GM19240 (cell line): Measurements from ENCODE around the gene C4B.
"Not testable (repeated sequence)": the region's sequence is repeated elsewhere in the genome, so short reads cannot be mapped to it uniquely, and the experiment has no call there.

Experiments used
- DNase-seq: peaks from one replicate; pipeline ENCODE4 v3.0.0; 2011; ENCODE audit warnings: low spot score; ENCODE audit not compliant: insufficient read length

C4B gene

DNA sequence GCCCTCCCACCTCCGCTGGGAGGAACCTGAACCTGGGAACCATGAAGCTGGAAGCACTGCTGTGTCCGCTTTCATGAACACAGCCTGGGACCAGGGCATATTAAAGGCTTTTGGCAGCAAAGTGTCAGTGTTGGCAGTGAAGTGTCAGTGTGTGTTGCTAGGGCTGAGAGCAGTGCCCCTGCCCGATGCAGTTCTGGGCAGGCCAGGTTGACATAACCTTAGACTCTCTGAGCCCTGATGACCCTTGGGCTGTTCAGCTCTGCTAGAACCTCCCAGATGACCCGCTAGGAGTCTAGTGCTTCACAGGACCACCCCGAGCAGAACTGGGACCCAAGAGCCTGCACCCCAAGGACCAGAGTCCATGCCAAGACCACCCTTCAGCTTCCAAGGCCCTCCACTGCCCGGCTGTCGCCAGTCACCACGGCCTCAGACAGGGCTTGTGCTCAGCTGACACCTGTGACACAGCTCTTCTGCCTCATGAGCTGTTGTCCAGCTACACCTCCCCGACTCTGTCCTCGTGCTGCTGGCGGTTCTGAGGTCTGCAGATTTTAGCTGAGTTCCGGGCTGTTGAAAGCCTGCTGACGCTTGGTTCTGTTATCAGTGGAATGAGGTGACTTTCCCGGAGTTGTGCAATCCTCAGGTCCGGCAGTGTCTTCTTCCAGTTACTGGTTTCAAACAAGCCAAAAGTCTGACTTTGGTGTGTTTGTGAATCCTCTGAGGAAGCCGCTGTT, 20.9 kb downstream of the C4B start:
- DNase-seq: not testable (repeated sequence)

DNA sequence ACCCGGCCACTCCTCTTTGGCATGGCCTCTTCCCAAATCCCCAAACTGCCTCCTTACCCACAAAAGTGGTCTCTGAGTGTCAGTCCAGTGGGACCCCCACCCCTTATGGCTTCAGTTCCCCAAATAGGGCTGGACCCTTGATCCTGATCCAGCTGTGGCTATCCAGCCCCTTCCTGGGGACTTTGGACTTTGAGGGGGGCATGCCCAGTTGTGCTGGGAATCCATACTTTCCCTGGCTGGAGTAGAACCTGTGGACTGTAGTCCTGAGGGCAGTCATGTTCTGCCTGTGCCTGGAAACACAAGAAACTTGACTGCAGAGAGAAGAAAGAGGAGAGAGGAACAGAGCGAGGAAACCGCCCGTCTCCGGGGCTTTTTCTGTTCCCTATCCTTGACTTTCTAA, 22.5 kb downstream of the C4B start:
- DNase-seq: not testable (repeated sequence)

DNA sequence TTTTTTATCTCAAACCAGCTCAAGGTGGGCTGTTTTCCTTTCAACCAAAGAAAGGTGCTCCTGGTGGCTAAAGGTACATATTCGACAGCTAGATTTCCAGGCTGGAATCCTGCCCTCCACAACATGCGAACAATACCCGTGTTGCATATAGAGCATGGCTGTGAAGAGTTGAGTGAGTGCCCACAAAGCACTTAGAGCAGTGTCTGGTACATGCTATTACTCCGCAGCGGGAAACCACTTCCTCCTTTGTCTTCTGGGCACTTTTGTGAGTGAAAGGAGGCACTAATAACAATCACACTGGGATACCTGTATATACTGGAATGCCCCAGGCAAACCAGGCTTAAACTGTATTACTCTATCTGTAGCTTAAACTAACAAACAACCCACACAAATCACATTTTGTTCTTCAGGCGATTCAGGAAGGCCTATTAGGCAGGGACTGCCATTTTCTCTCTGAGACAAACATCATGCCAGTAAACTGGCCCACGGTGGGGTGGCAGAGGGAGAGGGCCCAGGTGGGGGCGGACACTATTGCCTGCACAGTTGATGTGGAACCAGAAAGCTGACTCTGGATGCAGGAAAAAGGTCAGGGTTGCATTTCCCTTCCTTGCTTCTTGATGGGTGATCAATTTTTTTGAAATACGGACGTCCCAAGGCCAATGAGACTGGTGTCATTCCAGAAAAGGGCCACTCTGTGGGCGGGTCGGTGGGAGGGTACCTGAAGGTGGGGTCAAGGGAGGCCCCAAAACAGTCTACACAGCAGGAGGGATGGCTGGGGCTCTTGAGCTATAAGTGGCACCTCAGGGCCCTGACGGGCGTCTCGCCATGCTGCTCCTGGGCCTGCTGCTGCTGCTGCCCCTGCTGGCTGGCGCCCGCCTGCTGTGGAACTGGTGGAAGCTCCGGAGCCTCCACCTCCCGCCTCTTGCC, 23.3 kb downstream of the C4B start, which contains the start of gene CYP21A2:
CYP21A2 (plus strand) TSS at position 818 of the 927 bp plus-strand sequence; CDS start at position 826, 8 bp downstream.
- not testable (repeated sequence) for DNase-seq

DNA sequence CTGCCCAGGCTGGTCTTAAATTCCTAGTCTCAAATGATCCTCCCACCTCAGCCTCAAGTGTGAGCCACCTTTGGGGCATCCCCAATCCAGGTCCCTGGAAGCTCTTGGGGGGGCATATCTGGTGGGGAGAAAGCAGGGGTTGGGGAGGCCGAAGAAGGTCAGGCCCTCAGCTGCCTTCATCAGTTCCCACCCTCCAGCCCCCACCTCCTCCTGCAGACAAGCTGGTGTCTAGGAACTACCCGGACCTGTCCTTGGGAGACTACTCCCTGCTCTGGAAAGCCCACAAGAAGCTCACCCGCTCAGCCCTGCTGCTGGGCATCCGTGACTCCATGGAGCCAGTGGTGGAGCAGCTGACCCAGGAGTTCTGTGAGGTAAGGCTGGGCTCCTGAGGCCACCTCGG, 24.3 kb downstream of the C4B start:
- DNase-seq: not testable (repeated sequence)

DNA sequence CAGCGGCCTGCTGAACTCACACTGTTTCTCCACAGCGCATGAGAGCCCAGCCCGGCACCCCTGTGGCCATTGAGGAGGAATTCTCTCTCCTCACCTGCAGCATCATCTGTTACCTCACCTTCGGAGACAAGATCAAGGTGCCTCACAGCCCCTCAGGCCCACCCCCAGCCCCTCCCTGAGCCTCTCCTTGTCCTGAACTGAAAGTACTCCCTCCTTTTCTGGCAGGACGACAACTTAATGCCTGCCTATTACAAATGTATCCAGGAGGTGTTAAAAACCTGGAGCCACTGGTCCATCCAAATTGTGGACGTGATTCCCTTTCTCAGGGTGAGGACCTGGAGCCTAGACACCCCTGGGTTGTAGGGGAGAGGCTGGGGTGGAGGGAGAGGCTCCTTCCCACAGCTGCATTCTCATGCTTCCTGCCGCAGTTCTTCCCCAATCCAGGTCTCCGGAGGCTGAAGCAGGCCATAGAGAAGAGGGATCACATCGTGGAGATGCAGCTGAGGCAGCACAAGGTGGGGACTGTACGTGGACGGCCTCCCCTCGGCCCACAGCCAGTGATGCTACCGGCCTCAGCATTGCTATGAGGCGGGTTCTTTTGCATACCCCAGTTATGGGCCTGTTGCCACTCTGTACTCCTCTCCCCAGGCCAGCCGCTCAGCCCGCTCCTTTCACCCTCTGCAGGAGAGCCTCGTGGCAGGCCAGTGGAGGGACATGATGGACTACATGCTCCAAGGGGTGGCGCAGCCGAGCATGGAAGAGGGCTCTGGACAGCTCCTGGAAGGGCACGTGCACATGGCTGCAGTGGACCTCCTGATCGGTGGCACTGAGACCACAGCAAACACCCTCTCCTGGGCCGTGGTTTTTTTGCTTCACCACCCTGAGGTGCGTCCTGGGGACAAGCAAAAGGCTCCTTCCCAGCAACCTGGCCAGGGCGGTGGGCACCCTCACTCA, 25.0 kb downstream of the C4B start:
- not testable (repeated sequence) for DNase-seq

DNA sequence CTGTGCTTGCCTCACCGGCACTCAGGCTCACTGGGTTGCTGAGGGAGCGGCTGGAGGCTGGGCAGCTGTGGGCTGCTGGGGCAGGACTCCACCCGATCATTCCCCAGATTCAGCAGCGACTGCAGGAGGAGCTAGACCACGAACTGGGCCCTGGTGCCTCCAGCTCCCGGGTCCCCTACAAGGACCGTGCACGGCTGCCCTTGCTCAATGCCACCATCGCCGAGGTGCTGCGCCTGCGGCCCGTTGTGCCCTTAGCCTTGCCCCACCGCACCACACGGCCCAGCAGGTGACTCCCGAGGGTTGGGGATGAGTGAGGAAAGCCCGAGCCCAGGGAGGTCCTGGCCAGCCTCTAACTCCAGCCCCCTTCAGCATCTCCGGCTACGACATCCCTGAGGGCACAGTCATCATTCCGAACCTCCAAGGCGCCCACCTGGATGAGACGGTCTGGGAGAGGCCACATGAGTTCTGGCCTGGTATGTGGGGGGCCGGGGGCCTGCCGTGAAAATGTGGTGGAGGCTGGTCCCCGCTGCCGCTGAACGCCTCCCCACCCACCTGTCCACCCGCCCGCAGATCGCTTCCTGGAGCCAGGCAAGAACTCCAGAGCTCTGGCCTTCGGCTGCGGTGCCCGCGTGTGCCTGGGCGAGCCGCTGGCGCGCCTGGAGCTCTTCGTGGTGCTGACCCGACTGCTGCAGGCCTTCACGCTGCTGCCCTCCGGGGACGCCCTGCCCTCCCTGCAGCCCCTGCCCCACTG, 25.9 kb downstream of the C4B start:
- not testable (repeated sequence) for DNase-seq

DNA sequence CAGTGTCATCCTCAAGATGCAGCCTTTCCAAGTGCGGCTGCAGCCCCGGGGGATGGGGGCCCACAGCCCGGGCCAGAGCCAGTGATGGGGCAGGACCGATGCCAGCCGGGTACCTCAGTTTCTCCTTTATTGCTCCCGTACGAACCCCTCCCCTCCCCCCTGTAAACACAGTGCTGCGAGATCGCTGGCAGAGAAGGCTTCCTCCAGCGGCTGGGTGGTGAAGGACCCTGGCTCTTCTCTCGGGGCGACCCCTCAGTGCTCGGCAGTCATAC, 26.4 kb downstream of the C4B start:
- not testable (repeated sequence) for DNase-seq

DNA sequence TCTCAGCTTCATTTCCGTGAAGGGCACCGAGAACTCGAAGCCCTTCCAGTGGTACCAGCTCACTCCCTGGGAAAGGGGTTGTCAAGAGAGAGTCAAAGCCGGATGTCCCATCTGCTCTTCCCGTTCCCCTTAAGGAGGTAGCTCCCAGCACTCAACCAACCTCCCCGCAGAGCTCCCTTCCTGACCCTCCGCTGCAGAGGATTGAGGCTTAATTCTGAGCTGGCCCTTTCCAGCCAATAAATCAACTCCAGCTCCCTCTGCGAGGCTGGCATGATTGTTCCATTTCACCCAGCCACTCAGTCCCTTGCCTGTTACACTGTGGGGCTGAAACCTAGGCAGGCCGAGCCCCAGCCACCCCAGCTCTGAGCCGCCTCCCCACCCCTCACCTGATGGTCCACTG, 26.8 kb downstream of the C4B start:
- not testable (repeated sequence) for DNase-seq

DNA sequence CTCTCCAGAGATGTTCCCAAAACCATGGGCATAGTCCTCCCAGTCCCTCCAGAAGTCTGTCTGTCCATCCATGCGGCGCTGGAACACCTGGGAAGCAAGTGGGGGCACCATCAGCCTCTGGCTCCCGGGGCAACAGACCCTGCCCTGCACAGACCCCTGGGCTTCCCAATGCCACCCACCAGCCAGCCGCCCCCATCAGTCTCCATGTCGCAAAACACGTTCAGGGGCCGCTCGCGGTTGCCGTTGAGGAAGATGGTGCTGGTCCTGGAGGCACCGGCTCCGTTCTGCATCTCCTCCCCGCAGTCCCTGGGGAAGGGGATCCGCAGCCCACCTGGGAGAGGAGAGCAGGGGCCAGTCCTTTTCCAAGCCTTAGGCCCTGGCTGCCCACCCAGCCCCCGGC, 27.7 kb downstream of the C4B start:
- not testable (repeated sequence) for DNase-seq

DNA sequence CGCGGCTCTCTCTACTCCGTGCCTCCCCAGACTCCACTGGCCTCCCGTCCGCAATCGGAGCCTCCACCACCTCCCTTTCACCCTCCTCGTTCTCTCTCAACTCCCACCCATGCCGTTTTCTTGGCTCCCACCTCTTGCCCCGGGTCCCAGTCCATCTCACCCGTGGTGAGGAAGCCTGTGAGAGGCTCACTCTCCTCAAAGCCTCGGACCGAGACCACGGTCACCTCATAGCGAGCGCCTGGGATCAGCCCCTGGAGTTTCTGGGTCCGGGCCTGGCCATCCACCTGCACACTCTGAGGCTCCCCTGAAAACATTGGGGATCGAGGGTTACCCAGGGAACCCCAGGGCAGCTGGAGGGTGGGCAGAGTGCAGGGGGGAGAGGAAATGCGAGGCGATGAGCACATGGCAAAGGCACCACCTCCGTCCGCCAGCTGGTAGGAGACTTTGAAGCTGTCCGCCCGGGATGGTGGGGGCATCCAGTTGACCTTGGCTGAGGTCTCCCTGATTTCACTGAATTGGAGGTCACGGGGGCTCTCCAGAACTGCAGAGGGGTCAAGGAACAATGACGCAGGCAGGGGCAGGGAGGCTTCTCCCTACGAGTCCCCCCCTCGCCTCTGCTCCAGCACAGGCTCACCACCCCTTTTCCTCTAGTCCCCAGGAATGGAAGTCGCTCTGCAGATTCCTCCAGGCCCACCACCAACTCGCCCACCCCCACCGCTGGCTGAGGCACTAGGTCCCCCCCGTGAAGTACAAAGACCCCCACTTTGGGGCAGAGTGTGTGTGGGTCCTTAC, 29.2 kb downstream of the C4B start:
- DNase-seq: not testable (repeated sequence)

DNA sequence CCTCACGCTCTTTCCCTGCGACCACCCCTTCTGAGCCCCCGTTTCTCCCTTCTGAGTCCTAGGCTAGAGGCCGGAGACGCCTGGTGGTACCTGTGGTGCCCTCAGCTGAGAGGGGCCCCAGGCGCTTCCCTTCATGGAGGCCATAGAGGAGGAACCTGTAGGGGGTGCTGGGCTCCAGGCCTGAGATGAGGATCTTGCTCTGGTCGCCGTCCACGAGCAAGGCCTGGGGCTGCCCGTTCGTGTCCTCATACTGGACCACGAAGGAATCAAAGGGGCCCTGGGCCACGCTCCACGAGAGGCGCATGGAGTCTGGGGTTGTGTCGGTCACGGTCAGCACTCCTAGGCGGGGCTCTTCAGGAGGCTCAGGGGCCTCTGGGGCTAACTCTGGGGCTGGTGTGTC, 30.3 kb downstream of the C4B start:
- DNase-seq: not testable (repeated sequence)

DNA sequence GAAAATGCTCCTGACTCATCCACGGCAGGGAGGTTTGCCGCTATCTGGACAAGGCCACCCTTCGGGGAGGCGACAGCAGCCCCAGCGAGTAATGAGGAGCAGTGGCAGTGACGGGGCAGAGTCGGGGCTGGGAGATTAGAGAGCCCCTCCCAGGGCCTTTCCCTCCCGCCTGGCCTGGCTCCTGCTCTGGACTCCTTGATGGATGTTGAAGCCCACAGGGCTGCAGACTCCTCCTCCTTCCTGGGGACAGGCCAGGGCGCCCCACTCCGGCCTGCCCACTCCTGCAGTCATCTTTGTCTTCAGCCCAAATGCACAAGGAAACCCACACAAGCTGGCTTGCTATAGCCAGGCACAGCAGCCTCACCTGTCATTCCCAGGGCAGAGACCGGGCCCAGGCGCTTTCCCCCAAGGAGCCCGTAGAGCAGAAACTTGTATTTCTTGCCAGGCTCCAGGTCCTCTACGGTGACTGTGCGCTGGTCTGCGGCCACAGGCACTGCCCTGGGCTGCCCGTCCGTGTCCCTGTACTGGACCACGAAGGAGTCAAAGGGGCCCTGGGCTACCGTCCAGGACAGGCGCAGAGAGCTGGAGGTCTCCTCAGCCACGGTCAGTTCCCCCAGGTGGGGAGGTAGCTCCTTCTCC, 31.3 kb downstream of the C4B start:
- DNase-seq: no peak

DNA sequence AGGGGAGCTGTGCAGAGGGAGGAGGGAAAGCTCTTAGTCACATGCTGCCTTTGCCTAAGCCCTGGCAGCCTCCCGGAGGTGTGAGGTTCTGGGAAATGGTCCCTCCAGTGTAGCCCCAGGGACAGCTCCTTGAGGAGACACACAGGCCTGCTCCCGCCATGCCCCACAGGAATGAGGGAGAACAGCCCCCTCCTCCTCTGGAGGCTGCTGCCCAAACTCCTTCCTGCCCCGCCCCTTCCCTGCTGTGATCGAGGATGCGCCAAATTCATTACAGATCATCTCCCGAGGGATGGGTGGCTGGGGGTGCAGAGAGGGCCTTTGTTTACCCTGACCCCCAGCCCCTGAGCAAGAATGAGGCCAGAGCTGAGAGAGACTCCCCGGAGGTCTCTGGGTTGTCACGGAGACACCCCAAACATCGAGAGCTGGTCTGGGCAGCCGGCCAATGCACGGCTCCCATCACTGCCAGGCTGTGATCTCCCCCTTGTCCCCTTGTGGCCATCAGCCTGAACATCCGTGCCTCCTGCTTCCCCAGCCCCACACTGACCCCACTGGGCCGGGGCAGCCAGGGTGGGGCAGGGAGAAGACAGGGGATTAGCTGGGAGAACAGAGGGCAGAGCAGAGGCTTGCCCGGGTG, 32.0 kb downstream of the C4B start:
- no peak for DNase-seq

DNA sequence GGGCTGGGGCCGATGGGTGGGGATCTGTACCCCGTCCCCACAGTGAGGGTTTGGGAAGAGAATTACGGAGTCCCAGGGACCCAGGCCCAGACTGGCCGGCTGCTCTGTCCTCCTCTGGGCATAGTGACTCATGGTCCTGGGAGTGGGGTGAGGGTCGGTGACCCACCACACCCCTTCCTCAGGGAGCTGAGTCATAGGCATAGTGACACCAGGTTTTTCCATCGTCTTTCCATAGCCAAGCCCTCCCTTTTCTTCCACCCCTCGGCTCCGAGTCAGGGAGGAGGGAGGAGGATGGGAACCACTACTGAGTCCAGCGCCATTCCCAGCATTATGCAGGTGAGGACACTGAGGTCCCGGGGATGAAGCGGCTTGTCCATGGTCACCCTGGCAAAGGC, 32.5 kb downstream of the C4B start:
- no peak for DNase-seq

DNA sequence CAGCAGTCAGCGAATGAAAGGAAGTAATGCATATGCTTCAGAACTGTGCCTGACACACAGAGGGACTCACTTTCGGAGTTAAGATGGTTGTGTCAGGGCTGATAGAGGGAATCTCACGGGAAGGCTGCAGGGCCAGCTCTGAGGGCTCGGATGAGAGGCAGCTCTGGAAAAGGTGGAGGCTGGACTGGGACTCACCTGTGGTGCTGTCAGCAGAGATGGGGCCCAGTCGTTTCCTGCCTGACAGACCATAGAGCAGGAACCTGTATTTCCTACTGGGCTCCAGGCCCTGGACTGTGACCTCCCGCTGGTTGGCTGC, 32.9 kb downstream of the C4B start:
- no peak for DNase-seq

DNA sequence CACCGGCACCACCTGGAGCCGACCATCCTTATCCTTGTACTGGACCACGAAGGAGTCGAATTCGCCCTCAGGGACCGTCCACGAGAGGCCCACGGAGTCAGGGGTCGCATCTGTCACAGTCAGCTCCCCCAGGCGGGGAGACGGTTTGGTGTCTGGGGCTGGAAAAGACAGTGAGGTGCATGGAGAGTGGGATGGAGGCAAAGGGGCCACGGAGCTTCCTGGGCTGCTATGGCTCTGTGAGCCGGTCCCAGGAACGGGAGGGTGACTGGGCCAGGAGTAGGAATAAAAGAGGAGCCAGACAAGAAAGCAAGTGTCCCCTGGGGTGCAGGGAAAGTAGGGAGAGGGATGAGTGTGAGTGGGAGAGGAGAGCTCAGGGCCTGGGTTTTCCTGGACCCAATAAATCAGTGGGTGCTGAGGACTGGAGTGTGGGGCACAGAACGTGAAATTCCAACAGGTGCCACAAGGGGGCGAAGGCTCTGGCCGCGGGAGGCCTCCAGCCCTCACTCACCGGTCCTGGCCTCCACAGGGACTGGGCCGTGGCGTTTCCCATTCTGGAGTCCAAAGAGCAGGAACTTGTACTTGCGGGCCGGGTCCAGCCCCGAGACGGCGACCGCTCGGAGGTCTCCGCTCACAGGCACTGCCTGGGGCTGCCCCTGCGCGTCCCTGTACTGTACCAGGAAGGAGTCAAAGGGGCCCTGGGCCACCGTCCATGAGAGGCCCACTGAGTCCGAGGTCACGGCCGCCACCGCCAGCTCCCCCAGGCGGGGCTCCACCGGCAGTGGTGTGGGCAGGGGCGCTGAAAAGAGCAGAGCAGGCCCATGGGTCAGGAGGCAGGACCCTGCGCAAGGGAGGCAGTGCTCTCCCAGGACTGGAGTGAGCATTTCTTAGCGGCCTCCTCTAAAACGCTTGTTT, 33.5 kb downstream of the C4B start:
- peak; percentile 65 for DNase-seq

DNA sequence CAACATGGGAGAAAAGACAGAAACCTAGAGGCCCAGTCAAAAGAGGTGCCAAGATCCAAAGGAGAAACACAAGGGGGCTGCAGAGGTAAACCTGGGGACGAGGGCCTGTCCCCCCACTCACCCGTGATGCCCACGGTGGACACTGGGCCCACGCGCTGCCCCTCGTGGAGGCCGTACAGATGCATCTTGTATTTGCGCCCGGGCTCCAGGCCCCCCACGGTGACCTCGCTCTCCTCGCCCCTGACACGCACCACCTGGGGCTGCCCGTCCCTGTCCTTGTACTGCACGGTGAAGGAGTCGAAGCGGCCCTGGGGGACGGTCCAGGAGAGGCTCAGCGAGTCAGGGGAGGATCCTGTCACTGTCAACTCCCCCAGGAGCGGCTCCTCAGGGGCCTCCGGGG, 34.6 kb downstream of the C4B start:
- not testable (repeated sequence) for DNase-seq

DNA sequence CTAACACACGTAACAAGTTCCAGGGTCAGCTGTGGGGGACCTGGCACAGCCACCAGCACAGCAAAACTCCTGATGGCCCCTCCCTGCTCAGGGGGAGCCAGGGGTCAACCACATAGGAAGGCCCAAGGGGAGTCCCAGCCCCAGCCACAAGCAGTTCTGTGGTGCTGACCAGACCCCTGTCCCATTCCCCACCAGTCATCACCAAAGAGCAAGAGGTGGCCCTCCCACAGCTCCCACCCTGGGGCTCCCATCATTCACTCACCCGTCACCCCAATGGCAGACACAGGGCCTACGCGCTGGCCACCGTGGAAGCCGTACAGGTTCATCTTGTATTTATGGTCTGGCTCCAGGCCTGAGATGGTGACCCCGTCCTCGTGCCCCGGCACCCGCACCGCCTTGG, 35.1 kb downstream of the C4B start:
- not testable (repeated sequence) for DNase-seq
